Fibroblast of lung (primary cell): ENCODE results near the gene IGFBP1. TPM values are rescaled to one million over a fixed set of nuclear protein-coding genes. Genes with fewer than 3 reads are reported as not detected.

Experiments
- DNase-seq, 2 donors: peaks; one replicate each; pipeline versions ENCODE4 v3.0.0 to v3.0.0-alpha.2; 2010; ENCODE audit warnings: low read depth in 2 of 2
- H2AFZ ChIP-seq: 2 replicates; pipeline ENCODE4 v1.5.1; 2012; ENCODE audit warnings: low read length, control low read depth, inconsistent platforms
- H3K27ac ChIP-seq: 2 replicates; pipeline ENCODE4 v1.5.1; 2011; ENCODE audit warnings: low read length, control low read depth; ENCODE audit not compliant: insufficient read depth
- H3K27me3 ChIP-seq: 2 replicates; pipeline ENCODE4 v1.5.1; 2011; ENCODE audit warnings: mild to moderate bottlenecking, low read length; ENCODE audit not compliant: control insufficient read depth, insufficient read depth
- H3K36me3 ChIP-seq: 2 replicates; pipeline ENCODE4 v1.5.1; 2011; ENCODE audit warnings: low read length; ENCODE audit not compliant: control insufficient read depth, insufficient read depth
- H3K4me1 ChIP-seq: 2 replicates; pipeline ENCODE4 v1.5.1; 2011; ENCODE audit warnings: low read length; ENCODE audit not compliant: control insufficient read depth, insufficient read depth; ENCODE audit errors: extremely low read depth
- H3K4me2 ChIP-seq: 2 replicates; pipeline ENCODE4 v1.5.1; 2011; ENCODE audit warnings: low read length, control low read depth; ENCODE audit not compliant: insufficient read depth; ENCODE audit errors: extremely low read depth
- H3K4me3 ChIP-seq, 4 experiments: fragments of 200-600 bp in 1 of 4; sonication (generic) in 1 of 4; replicated peaks in 1 of 4; 2 replicates each; pipeline ENCODE4 v1.5.1; 2011 to 2016; ENCODE audit warnings: low read length in 4 of 4, low read depth in 3 of 4, mild to moderate bottlenecking in 3 of 4, control low read depth in 2 of 4, inconsistent platforms in 1 of 4, mixed read lengths in 1 of 4; ENCODE audit not compliant: insufficient read depth in 1 of 4; ENCODE audit errors: control extremely low read depth in 1 of 4
- H3K79me2 ChIP-seq: 2 replicates; pipeline ENCODE4 v1.5.1; 2012; ENCODE audit warnings: mild to moderate bottlenecking, low read length, inconsistent platforms; ENCODE audit not compliant: control insufficient read depth, insufficient read depth
- H3K9ac ChIP-seq: 2 replicates; pipeline ENCODE4 v1.5.1; 2011; ENCODE audit warnings: mild to moderate bottlenecking, low read length, control low read depth; ENCODE audit not compliant: insufficient read depth
- H3K9me3 ChIP-seq: 2 replicates; pipeline ENCODE4 v1.5.1; 2012; ENCODE audit warnings: low read depth, low read length; ENCODE audit not compliant: control insufficient read depth, insufficient read depth
- H4K20me1 ChIP-seq: 2 replicates; pipeline ENCODE4 v1.5.1; 2011; ENCODE audit warnings: low read length; ENCODE audit not compliant: control insufficient read depth, insufficient read depth; ENCODE audit errors: extremely low read depth
- CTCF ChIP-seq, 2 donors: IDR thresholded peaks in 1 of 2; conservative IDR thresholded peaks in 1 of 2; 1 replicate in 1 of 2; 2 replicates in 1 of 2; pipeline ENCODE4 v1.5.1; 2011 to 2012; ENCODE audit warnings: low read length in 2 of 2, control low read depth in 1 of 2, inconsistent platforms in 1 of 2, low read depth in 1 of 2, mild to moderate bottlenecking in 1 of 2
- EZH2 ChIP-seq: IDR thresholded peaks from 2 replicates; pipeline ENCODE4 v1.5.1; 2012; ENCODE audit warnings: low read length, control low read depth, mild to moderate bottlenecking; ENCODE audit errors: missing control alignments
- polyA plus RNA-seq, 2 donors: library from polyadenylated mRNA; depleted of rRNA in 1 of 2; stranded (reverse) in 1 of 2; unstranded in 1 of 2; fragments of >200 nt; gene quantifications; 2 replicates each; pipeline ENCODE4 v1.2.1, GENCODE V29; 2011 to 2012; ENCODE audit warnings: missing spikeins in 1 of 2
- total RNA-seq: library from RNA; depleted of rRNA; stranded (reverse); fragments of >200 nt; gene quantifications from 2 replicates; pipeline ENCODE4 v1.2.1, GENCODE V29; 2014

The IGFBP1 gene
- total and polyA plus RNA-seq, 2 donors (not counting 1 experiment from before 2014, with no cell fraction given): not detected

- no peaks in the 10 kb centered on the region for H4K20me1 ChIP-seq
- H3K4me3 ChIP-seq: no peak overlapping the region
- no peaks in the 10 kb centered on the region for H3K9me3 ChIP-seq
- no peak overlapping the region for H2AFZ ChIP-seq
- no peak for DNase-seq
- H3K79me2 ChIP-seq: no peaks in the 10 kb centered on the region
- no peaks in the 10 kb centered on the region for H3K4me1 ChIP-seq
- H3K36me3 ChIP-seq: no peaks in the 10 kb centered on the region
- H3K9ac ChIP-seq: no peak overlapping the region
- H3K27ac ChIP-seq: no peak overlapping the region
- TF ChIP-seq CTCF (conservative IDR thresholded peaks at IDR 0.05 in 1 of 2, IDR thresholded peaks at IDR 0.05 in 1 of 2; ENCODE audit: low read depth in 1 of 2, low read length in 2 of 2): no peak
- TF ChIP-seq EZH2: no peak
- H3K4me2 ChIP-seq: no peak overlapping the region
- H3K27me3 ChIP-seq: peaks cover 4% of the 10 kb centered on the region
Measured at GRCh38 chr7:45910855-45911254, 22.6 kb downstream of the IGFBP1 start.

DNA sequence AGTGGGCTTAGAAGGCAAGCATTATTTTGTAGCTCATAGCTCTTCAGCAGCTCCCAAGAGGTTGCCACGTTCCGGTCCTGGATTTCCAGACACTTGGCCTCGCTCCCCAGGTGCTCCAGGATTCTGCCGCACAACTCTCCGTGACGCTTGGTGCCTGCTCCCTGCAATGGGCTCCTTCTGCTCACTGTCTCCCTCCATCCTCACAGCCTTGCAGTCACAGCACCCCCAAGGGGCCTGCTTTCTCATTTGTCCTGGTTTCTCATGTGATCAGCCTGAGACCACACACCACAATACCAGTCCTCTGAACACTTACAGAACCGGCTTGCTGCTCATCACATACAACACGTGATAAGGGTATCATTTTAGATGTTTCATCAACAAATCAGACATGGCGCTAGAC is 23.0 kb downstream of the IGFBP1 start:
- H3K4me2 ChIP-seq: no peak overlapping the region
- H3K27ac ChIP-seq: no peak overlapping the region
- TF ChIP-seq EZH2 (no peak), CTCF (conservative IDR thresholded peaks at IDR 0.05 in 1 of 2, IDR thresholded peaks at IDR 0.05 in 1 of 2; ENCODE audit: low read depth in 1 of 2, low read length in 2 of 2) (no peak)
- H3K27me3 ChIP-seq: no peaks in the 10 kb centered on the region
- no peak overlapping the region for H2AFZ ChIP-seq
- H3K9me3 ChIP-seq: no peaks in the 10 kb centered on the region
- H3K79me2 ChIP-seq: no peaks in the 10 kb centered on the region
- H4K20me1 ChIP-seq: no peaks in the 10 kb centered on the region
- DNase-seq: no peak
- no peak overlapping the region for H3K9ac ChIP-seq
- H3K4me1 ChIP-seq: no peaks in the 10 kb centered on the region
- H3K4me3 ChIP-seq: no peak overlapping the region
- H3K36me3 ChIP-seq: no peaks in the 10 kb centered on the region

GRCh38 chr7:45912972-45913371 is 24.7 kb downstream of the IGFBP1 start:
- Histone ChIP-seq H3K9me3 (no peaks in the 10 kb centered on the region), H3K9ac (no peak overlapping the region)

More at GRCh38 chr7:45912972-45913371, 24.7 kb downstream of the IGFBP1 start:
- DNase-seq: no peak
- Histone ChIP-seq H3K27ac (no peak overlapping the region), H3K4me3 (no peak overlapping the region), H2AFZ (no peak overlapping the region), H3K36me3 (no peaks in the 10 kb centered on the region), H3K79me2 (no peaks in the 10 kb centered on the region), H3K4me1 (no peaks in the 10 kb centered on the region), H3K4me2 (no peak overlapping the region), H4K20me1 (no peaks in the 10 kb centered on the region), H3K27me3 (peaks cover 3% of the 10 kb centered on the region)
- TF ChIP-seq CTCF (conservative IDR thresholded peaks at IDR 0.05 in 1 of 2, IDR thresholded peaks at IDR 0.05 in 1 of 2; ENCODE audit: low read depth in 1 of 2, low read length in 2 of 2): no peak
- no peak for TF ChIP-seq EZH2
